Measurements from ENCODE around the gene MTUS2.
A peak's percentile ranks its signal among the peaks of the same experiment; 100 is the strongest.

MTUS2 gene

GRCh38 chr13:29160862-29161261 is 340.7 kb downstream of the MTUS2 start:
- H3K4me3 ChIP-seq (ENCODE audit: low read depth, low read length), result no peak overlapping the region
- DNase-seq (ENCODE audit: low read depth), result peak; percentile 59
- TF ChIP-seq POLR2A (IDR thresholded peaks at IDR 0.05; ENCODE audit: extremely low read depth, insufficient read length) (no peak), CTCF (IDR thresholded peaks at IDR 0.05; ENCODE audit: low read depth, low read length) (no peak), MAX (IDR thresholded peaks at IDR 0.05; ENCODE audit: low read depth, low read length) (no peak), MYC (IDR thresholded peaks at IDR 0.05; ENCODE audit: low read depth, low read length) (no peak)

GRCh38 chr13:29161676-29162075 is 341.5 kb downstream of the MTUS2 start:
- no peak overlapping the region for H3K4me3 ChIP-seq (ENCODE audit: low read depth, low read length)
- DNase-seq (ENCODE audit: low read depth), result no peak
- TF ChIP-seq CTCF (IDR thresholded peaks at IDR 0.05; ENCODE audit: low read depth, low read length) (no peak), MYC (IDR thresholded peaks at IDR 0.05; ENCODE audit: low read depth, low read length) (no peak), POLR2A (IDR thresholded peaks at IDR 0.05; ENCODE audit: extremely low read depth, insufficient read length) (no peak), MAX (IDR thresholded peaks at IDR 0.05; ENCODE audit: low read depth, low read length) (no peak)

GRCh38 chr13:29162638-29163235 is 342.6 kb downstream of the MTUS2 start:
- no peak overlapping the region for H3K4me3 ChIP-seq (ENCODE audit: low read depth, low read length)
- TF ChIP-seq MYC (IDR thresholded peaks at IDR 0.05; ENCODE audit: low read depth, low read length) (no peak), CTCF (IDR thresholded peaks at IDR 0.05; ENCODE audit: low read depth, low read length) (no peak), MAX (IDR thresholded peaks at IDR 0.05; ENCODE audit: low read depth, low read length) (no peak), POLR2A (IDR thresholded peaks at IDR 0.05; ENCODE audit: extremely low read depth, insufficient read length) (no peak)
- DNase-seq (ENCODE audit: low read depth), result peak; percentile 37

- TF ChIP-seq POLR2A (IDR thresholded peaks at IDR 0.05; ENCODE audit: extremely low read depth, insufficient read length), result no peak
- no peak for TF ChIP-seq MAX (IDR thresholded peaks at IDR 0.05; ENCODE audit: low read depth, low read length)
- TF ChIP-seq CTCF (IDR thresholded peaks at IDR 0.05; ENCODE audit: low read depth, low read length), result no peak
- TF ChIP-seq MYC (IDR thresholded peaks at IDR 0.05; ENCODE audit: low read depth, low read length), result no peak
- H3K4me3 ChIP-seq (ENCODE audit: low read depth, low read length), result no peak overlapping the region
- DNase-seq (ENCODE audit: low read depth), result no peak
Measured at GRCh38 chr13:29164116-29164515, 344.0 kb downstream of the MTUS2 start.

- no peak for DNase-seq (ENCODE audit: low read depth)
- no peak overlapping the region for H3K4me3 ChIP-seq (ENCODE audit: low read depth, low read length)
- TF ChIP-seq MAX (IDR thresholded peaks at IDR 0.05; ENCODE audit: low read depth, low read length) (no peak), MYC (IDR thresholded peaks at IDR 0.05; ENCODE audit: low read depth, low read length) (no peak), CTCF (IDR thresholded peaks at IDR 0.05; ENCODE audit: low read depth, low read length) (no peak), POLR2A (IDR thresholded peaks at IDR 0.05; ENCODE audit: extremely low read depth, insufficient read length) (no peak)
Measured at GRCh38 chr13:29165216-29165615, 345.1 kb downstream of the MTUS2 start.
